Loucy (cell line): ENCODE results near the gene C3orf62.

Experiments
- H2AFZ ChIP-seq: fragments of 200-600 bp; sonication (generic); 2 replicates; pipeline ENCODE4 v1.6.0; 2016; ENCODE audit warnings: antibody characterized with exemption, mild to moderate bottlenecking, low read length, moderate library complexity
- H3F3A ChIP-seq: fragments of 200-600 bp; 2 replicates; pipeline ENCODE4 v1.6.0; 2016; ENCODE audit warnings: antibody characterized with exemption, low read depth, mild to moderate bottlenecking
- H3K27me3 ChIP-seq: fragments of 200-600 bp; sonication (generic); 2 replicates; pipeline ENCODE4 v1.6.1; 2014; ENCODE audit warnings: low read length, mild to moderate bottlenecking; ENCODE audit not compliant: insufficient read depth, poor library complexity, severe bottlenecking
- H3K36me3 ChIP-seq: fragments of 200-600 bp; sonication (generic); 2 replicates; pipeline ENCODE4 v1.6.1; 2016; ENCODE audit warnings: low read length; ENCODE audit not compliant: insufficient read depth
- H3K4me1 ChIP-seq: fragments of 200-600 bp; sonication (generic); 2 replicates; pipeline ENCODE4 v1.5.1; 2014; ENCODE audit warnings: low read length, mild to moderate bottlenecking; ENCODE audit not compliant: insufficient read depth, poor library complexity, severe bottlenecking
- H3K4me2 ChIP-seq: fragments of 200-600 bp; sonication (generic); 2 replicates; pipeline ENCODE4 v1.6.0; 2014; ENCODE audit warnings: antibody characterized with exemption, low read length, low read depth, mild to moderate bottlenecking; ENCODE audit not compliant: poor library complexity, severe bottlenecking
- H3K4me3 ChIP-seq: fragments of 200-600 bp; sonication (generic); 2 replicates; pipeline ENCODE4 v1.5.1; 2014; ENCODE audit warnings: low read length, mild to moderate bottlenecking, mixed read lengths; ENCODE audit not compliant: poor library complexity, severe bottlenecking
- H3K79me2 ChIP-seq: fragments of 200-600 bp; sonication (generic); 2 replicates; pipeline ENCODE4 v1.6.1; 2014; ENCODE audit warnings: low read length; ENCODE audit not compliant: insufficient read depth
- H3K9ac ChIP-seq: fragments of 200-600 bp; sonication (generic); 2 replicates; pipeline ENCODE4 v1.6.0; 2014; ENCODE audit warnings: mild to moderate bottlenecking, low read depth, low read length, moderate library complexity; ENCODE audit not compliant: poor library complexity, severe bottlenecking
- H3K9me2 ChIP-seq: fragments of 200-600 bp; sonication (generic); replicated peaks from 2 replicates; pipeline ENCODE4 v1.6.1; 2016; ENCODE audit warnings: low read depth, low read length, mixed read lengths
- H3K9me3 ChIP-seq: fragments of 200-600 bp; sonication (generic); 2 replicates; pipeline ENCODE4 v1.6.1; 2014; ENCODE audit warnings: mild to moderate bottlenecking, antibody characterized with exemption, low read length, low read depth; ENCODE audit not compliant: insufficient read depth
- H4K20me1 ChIP-seq: fragments of 200-600 bp; sonication (generic); 2 replicates; pipeline ENCODE4 v1.6.0; 2014; ENCODE audit warnings: antibody characterized with exemption, low read length, mild to moderate bottlenecking; ENCODE audit not compliant: insufficient read depth, poor library complexity, severe bottlenecking
- CTCF ChIP-seq: fragments of 200-600 bp; sonication (generic); conservative IDR thresholded peaks from 2 replicates; pipeline ENCODE4 v1.5.1; 2014; ENCODE audit warnings: mild to moderate bottlenecking, antibody characterized with exemption, low read length
- EZH2phosphoT487 ChIP-seq: fragments of 200-600 bp; IDR thresholded peaks from 2 replicates; pipeline ENCODE4 v1.6.1; 2018; ENCODE audit warnings: antibody characterized with exemption, mild to moderate bottlenecking, moderate library complexity, borderline replicate concordance

The C3orf62 gene

GRCh38 chr3:49305608-49306007, 28.6 kb upstream of the C3orf62 start:
- Histone ChIP-seq H3K79me2 (no peaks in the 10 kb centered on the region), H3K27me3 (no peaks in the 10 kb centered on the region), H3K36me3 (peaks cover 64% of the 10 kb centered on the region; the same call in 1 of the 2 replicates), H3K9ac (no peak overlapping the region), H3K4me2 (no peak overlapping the region), H3K9me2 (no peaks in the 10 kb centered on the region), H3F3A (no peaks in the 10 kb centered on the region), H3K4me3 (no peak overlapping the region), H3K4me1 (no peaks in the 10 kb centered on the region), H4K20me1 (no peaks in the 10 kb centered on the region), H3K9me3 (no peaks in the 10 kb centered on the region), H2AFZ (no peak overlapping the region)
- TF ChIP-seq CTCF, result no peak
- TF ChIP-seq EZH2phosphoT487, result no peak

- Histone ChIP-seq H3F3A (no peaks in the 10 kb centered on the region), H3K27me3 (no peaks in the 10 kb centered on the region), H3K4me1 (no peaks in the 10 kb centered on the region), H3K79me2 (no peaks in the 10 kb centered on the region), H3K36me3 (peaks cover 76% of the 10 kb centered on the region; the same call in 1 of the 2 replicates), H3K9me3 (no peaks in the 10 kb centered on the region), H3K9ac (no peak overlapping the region), H3K4me3 (no peak overlapping the region), H2AFZ (no peak overlapping the region), H4K20me1 (no peaks in the 10 kb centered on the region), H3K4me2 (no peak overlapping the region), H3K9me2 (no peaks in the 10 kb centered on the region)
- no peak for TF ChIP-seq CTCF
- TF ChIP-seq EZH2phosphoT487, result no peak
Observed at GRCh38 chr3:49302613-49303012, 25.6 kb upstream of the C3orf62 start.

GRCh38 chr3:49300595-49300994, 23.6 kb upstream of the C3orf62 start:
- Histone ChIP-seq H3K9me2 (no peaks in the 10 kb centered on the region), H3K4me2 (no peak overlapping the region), H3K4me3 (no peak overlapping the region), H4K20me1 (no peaks in the 10 kb centered on the region), H3K9ac (no peak overlapping the region), H3F3A (no peaks in the 10 kb centered on the region), H3K27me3 (no peaks in the 10 kb centered on the region), H3K4me1 (no peaks in the 10 kb centered on the region), H3K79me2 (no peaks in the 10 kb centered on the region), H3K36me3 (peaks cover 81% of the 10 kb centered on the region; the same call in 1 of the 2 replicates), H2AFZ (no peak overlapping the region), H3K9me3 (no peaks in the 10 kb centered on the region)
- TF ChIP-seq EZH2phosphoT487, result no peak
- no peak for TF ChIP-seq CTCF
